ENCODE measurements around the gene TSPAN15.

DNA sequence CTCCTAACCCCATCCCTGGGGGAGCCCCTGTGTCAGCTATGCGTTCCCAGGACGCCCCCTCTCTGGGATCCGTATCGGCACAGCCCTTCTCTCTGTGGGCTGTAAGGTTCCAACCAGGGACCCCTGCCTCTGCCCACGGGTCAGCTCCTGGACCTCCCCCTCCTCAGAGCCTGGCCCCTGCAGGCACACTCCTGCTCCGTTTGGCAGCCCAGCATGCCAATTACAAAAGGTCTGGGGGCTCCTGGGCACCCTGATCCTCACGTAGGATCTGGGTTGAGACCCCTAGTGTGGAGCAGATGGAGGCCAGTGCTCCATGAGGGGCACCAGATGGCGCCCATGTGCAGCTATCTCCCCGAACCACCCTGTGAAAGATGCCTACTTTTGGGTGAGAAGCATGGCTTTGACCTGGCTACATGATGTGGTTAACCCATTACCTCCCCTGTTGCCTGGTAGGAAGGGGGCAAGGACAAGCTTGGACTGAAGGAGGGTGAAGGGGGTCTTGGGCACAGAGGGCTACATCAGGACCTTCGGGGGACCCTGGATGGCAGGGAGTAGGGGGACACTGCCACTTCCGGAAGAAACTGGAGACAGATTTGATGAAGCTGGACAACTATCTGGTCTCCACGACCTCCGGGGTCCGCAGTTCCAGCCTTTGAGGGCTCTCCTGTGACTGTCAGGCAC is 43.5 kb upstream of the TSPAN15 start:
- TF ChIP-seq, protein P1, sequence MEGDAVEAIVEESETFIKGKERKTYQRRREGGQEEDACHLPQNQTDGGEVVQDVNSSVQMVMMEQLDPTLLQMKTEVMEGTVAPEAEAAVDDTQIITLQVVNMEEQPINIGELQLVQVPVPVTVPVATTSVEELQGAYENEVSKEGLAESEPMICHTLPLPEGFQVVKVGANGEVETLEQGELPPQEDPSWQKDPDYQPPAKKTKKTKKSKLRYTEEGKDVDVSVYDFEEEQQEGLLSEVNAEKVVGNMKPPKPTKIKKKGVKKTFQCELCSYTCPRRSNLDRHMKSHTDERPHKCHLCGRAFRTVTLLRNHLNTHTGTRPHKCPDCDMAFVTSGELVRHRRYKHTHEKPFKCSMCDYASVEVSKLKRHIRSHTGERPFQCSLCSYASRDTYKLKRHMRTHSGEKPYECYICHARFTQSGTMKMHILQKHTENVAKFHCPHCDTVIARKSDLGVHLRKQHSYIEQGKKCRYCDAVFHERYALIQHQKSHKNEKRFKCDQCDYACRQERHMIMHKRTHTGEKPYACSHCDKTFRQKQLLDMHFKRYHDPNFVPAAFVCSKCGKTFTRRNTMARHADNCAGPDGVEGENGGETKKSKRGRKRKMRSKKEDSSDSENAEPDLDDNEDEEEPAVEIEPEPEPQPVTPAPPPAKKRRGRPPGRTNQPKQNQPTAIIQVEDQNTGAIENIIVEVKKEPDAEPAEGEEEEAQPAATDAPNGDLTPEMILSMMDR (IDR thresholded peaks at IDR 0.05): no peak
- TF ChIP-seq POLR2A (IDR thresholded peaks at IDR 0.05): no peak

Measured in testis (tissue), 2 donors.